ENCODE measurements around the gene UBAC2. TPM values are rescaled to one million over a fixed set of nuclear protein-coding genes. Genes with fewer than 3 reads are reported as not detected.

The UBAC2 gene
- total and polyA plus RNA-seq, 11 donors, result 32.6 to 66.9 (median 48.5) TPM

DNA sequence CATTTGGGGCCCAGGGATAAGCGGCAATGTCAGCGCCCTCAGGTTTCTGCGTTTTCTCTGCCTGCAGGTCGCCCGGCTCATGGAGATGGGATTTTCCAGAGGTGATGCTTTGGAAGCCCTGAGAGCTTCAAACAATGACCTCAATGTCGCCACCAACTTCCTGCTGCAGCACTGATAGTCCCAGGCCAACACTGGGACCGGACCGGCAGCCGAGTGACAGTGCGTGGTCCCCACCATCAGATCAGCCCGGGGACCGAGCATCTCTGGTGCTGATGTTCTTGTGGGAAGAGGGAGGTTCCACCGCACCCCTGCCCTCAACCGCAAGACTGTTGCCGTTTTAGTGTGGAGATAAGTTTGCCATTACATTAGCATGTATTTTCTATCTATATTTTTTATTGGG lies 184.5 kb downstream of the UBAC2 start:
- intact Hi-C loops (cut with DNase I), result loop anchor here in 1 of 10 donors (10.0 kb wide), 1 partner anchor 100 kb away; no protein-coding TSS in a partner anchor
- 95 to 97% (median 96%) methylated on average over 15 of the region's 15 CpGs for WGBS, 4 donors
- Histone ChIP-seq H3K27me3 (no peaks in the 10 kb centered on the region), H3K4me3 (no peak overlapping the region), H3K9me3 (no peaks in the 10 kb centered on the region), H3K4me1 (peaks cover 0 to 41% (median 8%) of the 10 kb centered on the region in 12 donors), H3K36me3 (peaks cover 0 to 28% (median 11%) of the 10 kb centered on the region in 9 donors), H3K27ac (no peak overlapping the region)
- ATAC-seq, result no peak
- no peak for DNase-seq
- TF ChIP-seq, protein P1, sequence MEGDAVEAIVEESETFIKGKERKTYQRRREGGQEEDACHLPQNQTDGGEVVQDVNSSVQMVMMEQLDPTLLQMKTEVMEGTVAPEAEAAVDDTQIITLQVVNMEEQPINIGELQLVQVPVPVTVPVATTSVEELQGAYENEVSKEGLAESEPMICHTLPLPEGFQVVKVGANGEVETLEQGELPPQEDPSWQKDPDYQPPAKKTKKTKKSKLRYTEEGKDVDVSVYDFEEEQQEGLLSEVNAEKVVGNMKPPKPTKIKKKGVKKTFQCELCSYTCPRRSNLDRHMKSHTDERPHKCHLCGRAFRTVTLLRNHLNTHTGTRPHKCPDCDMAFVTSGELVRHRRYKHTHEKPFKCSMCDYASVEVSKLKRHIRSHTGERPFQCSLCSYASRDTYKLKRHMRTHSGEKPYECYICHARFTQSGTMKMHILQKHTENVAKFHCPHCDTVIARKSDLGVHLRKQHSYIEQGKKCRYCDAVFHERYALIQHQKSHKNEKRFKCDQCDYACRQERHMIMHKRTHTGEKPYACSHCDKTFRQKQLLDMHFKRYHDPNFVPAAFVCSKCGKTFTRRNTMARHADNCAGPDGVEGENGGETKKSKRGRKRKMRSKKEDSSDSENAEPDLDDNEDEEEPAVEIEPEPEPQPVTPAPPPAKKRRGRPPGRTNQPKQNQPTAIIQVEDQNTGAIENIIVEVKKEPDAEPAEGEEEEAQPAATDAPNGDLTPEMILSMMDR (IDR thresholded peaks at IDR 0.05), result no peak
- no peak for TF ChIP-seq POLR2A (IDR thresholded peaks at IDR 0.05)

DNA sequence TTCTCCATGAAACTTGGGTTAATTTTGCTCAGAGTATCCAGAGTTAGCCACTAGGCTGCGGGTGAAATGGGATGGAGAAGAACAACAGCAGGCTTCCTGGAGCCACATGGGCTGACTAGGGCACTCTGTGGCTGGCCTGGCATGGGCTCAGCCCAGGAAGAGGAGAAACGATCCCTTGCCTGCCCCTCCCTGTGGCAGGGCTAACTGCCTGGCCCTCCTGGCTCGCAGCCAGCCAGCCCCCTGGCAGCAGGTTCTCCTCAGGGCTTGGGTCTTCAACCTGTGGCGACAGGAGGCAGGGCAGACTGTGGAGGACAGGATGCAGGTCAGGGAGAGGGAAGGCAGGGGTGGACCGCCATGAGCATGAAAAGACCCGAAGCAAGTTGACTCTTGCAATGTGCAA lies 185.3 kb downstream of the UBAC2 start:
- peaks cover 0 to 28% (median 11%) of the 10 kb centered on the region in 9 donors for H3K36me3 ChIP-seq
- H3K4me3 ChIP-seq, result no peak overlapping the region
- H3K4me1 ChIP-seq, result peaks cover 0 to 40% (median 3%) of the 10 kb centered on the region in 12 donors
- no peaks in the 10 kb centered on the region for H3K9me3 ChIP-seq
- 76 to 83% (median 82%) methylated on average over 6 of the region's 6 CpGs for WGBS, 4 donors
- intact Hi-C loops (cut with DNase I), result loop anchor here in 1 of 10 donors (10.0 kb wide), 1 partner anchor 101 kb away; no protein-coding TSS in a partner anchor
- H3K27me3 ChIP-seq, result no peaks in the 10 kb centered on the region
- no peak for DNase-seq
- peak overlapping the region in 1 of 12 donors; percentile 27 for H3K27ac ChIP-seq
- TF ChIP-seq POLR2A (IDR thresholded peaks at IDR 0.05), result no peak
- TF ChIP-seq, protein P1 (IDR thresholded peaks at IDR 0.05), result no peak
- no peak for ATAC-seq

DNA sequence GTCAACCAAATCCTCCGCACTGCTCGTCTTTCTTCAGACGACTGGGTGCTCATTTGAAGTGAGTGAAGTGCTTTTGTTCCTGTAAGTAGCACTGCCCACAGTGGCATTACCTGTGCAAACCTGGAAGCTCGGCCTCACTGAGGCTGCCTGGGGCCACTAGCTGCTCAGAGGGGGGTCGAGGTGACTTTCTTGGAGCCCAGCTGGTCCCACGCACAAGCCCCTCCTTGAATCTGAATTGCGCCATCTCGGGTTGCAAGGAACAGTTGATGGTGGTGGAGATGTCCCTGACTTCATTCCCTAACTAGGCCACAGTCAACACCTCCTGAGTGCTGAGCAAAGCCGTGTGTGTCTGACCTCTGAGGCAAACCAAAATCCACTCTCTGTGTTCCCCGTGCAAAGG lies 185.8 kb downstream of the UBAC2 start:
- H3K36me3 ChIP-seq, result peaks cover 0 to 28% (median 11%) of the 10 kb centered on the region in 9 donors
- no peak for ATAC-seq
- TF ChIP-seq, protein P1 (IDR thresholded peaks at IDR 0.05), result no peak
- no peak for TF ChIP-seq POLR2A (IDR thresholded peaks at IDR 0.05)
- H3K9me3 ChIP-seq, result no peaks in the 10 kb centered on the region
- intact Hi-C loops (cut with DNase I), result loop anchor here in 1 of 10 donors (10.0 kb wide), 1 partner anchor 102 kb away; no protein-coding TSS in a partner anchor
- no peak for DNase-seq
- peaks cover 0 to 34% (median 0%) of the 10 kb centered on the region in 12 donors for H3K4me1 ChIP-seq
- H3K27me3 ChIP-seq, result no peaks in the 10 kb centered on the region
- no peak overlapping the region for H3K4me3 ChIP-seq
- peak overlapping the region in 1 of 12 donors; percentile 27 for H3K27ac ChIP-seq
- WGBS, 4 donors, result 77 to 81% (median 79%) methylated on average over 10 of the region's 10 CpGs

DNA sequence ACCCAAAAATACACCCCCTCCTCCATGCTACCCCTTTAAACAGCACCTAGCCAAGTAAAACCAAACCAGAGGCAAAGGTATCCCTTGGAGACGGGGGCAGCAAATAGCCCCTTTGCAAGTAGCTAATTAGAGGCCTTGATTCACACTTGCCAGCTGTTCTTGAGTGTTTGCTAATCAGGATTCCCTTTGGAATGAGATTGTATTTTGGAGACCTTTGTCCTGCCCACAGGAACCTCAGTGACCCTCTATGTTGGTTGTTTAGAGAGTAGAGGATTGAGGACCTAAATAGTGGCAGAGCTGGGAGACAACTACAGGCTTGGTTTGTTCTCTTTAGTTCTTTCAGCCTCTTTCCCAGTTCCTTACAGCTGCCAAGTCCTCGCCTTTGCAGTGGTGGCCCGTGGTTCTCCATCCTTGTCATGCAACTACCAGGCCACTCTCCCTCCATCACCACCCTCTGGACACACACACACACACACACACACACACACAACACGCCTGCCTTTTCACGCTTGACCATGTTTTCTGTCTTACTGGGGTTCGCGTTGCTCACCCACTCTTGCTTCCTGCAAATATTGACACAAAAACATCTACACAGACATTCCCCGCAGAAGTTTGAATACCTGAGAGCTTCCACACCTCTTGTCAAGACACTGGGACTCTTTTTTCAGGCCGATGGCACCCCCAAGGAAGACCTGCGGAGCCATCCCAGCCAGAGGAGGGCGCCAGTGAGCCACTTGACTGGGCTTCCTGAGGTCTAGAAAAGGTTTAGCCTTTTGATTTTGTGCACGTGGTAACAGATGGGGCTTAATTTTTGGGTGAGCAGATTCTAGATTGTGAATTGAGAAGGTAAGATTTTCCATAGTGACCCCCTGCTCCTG lies 186.5 kb downstream of the UBAC2 start:
- no peak for TF ChIP-seq POLR2A (IDR thresholded peaks at IDR 0.05)
- TF ChIP-seq, protein P1 (IDR thresholded peaks at IDR 0.05), result peak in 10 of 12 donors; percentile 18 to 70 (median 46)
- ATAC-seq, result no peak
- Histone ChIP-seq H3K27me3 (no peaks in the 10 kb centered on the region), H3K27ac (peak overlapping the region in 1 of 12 donors; percentile 27), H3K4me1 (peaks cover 0 to 28% (median 0%) of the 10 kb centered on the region in 12 donors), H3K9me3 (no peaks in the 10 kb centered on the region), H3K4me3 (no peak overlapping the region), H3K36me3 (peaks cover 0 to 28% (median 11%) of the 10 kb centered on the region in 9 donors)
- peak in 2 of 5 donors; percentile 54 to 76 for DNase-seq
- 75 to 81% (median 79%) methylated on average over 12 of the region's 12 CpGs for WGBS, 4 donors
- intact Hi-C loops (cut with DNase I), result loop anchor here in 1 of 10 donors (10.0 kb wide), 1 partner anchor 102 kb away; no protein-coding TSS in a partner anchor

Data from heart left ventricle (tissue), 16 donors.